Dedifferentiated amniotic fluid mesenchymal stem cell (primary cell): Measurements from ENCODE around the gene EPS8L1.
"Not testable (repeated sequence)": the region's sequence is repeated elsewhere in the genome, so short reads cannot be mapped to it uniquely, and the experiment has no call there.

Experiments used
- DNase-seq: peaks from one replicate; pipeline ENCODE4 v3.0.0-alpha.2; 2016; ENCODE audit errors: extremely low spot score

Gene EPS8L1

DNA sequence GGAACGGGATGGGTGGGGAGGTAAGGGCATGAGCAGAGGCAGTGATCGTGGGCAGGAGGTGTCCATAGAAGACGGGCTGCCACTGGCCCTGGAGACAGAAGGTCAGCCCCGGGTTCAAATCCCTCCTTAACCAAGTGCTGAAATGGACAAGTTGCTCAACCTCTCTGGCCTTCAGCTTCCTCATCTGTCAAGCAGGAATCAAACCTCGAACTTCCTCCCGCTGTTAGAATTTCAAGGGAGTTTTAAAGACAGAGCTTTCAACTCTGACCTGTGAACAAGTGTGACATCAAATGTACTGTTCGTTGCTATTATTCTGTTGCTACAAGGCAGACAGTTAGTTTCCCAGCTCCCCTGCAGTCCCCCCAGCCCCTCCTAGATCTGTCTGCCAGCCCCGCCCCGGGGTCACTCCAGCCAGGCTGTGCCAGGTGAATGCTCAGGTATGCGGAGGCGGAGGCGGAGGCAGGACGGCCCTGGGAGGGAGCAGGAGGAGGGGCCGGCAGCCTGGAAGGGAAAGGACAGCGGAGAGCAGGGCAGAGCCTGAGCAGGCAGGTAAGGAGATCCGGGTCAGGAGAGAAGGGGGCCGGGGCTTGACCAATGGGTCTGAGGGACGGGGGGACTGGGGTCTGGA lies at the start of gene EPS8L1:
EPS8L1 (plus strand) TSS at position 499 of the 628 bp plus-strand sequence. CDS start 576 bp downstream, outside the sequence.
- no peak for DNase-seq

DNA sequence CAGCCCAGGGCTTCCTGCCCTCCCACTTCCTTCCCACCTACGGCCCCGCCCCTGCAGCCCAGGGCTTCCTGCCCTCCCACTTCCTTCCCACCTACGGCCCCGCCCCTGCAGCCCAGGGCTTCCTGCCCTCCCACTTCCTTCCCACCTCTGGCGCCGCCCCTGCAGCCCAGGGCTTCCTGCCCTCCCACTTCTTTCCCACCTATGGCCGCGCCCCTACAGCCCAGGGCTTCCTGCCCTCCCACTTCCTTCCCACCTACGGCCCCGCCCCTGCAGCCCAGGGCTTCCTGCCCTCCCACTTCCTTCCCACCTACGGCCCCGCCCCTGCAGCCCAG lies 48.6 kb upstream of the EPS8L1 start:
- DNase-seq = not testable (repeated sequence)

DNA sequence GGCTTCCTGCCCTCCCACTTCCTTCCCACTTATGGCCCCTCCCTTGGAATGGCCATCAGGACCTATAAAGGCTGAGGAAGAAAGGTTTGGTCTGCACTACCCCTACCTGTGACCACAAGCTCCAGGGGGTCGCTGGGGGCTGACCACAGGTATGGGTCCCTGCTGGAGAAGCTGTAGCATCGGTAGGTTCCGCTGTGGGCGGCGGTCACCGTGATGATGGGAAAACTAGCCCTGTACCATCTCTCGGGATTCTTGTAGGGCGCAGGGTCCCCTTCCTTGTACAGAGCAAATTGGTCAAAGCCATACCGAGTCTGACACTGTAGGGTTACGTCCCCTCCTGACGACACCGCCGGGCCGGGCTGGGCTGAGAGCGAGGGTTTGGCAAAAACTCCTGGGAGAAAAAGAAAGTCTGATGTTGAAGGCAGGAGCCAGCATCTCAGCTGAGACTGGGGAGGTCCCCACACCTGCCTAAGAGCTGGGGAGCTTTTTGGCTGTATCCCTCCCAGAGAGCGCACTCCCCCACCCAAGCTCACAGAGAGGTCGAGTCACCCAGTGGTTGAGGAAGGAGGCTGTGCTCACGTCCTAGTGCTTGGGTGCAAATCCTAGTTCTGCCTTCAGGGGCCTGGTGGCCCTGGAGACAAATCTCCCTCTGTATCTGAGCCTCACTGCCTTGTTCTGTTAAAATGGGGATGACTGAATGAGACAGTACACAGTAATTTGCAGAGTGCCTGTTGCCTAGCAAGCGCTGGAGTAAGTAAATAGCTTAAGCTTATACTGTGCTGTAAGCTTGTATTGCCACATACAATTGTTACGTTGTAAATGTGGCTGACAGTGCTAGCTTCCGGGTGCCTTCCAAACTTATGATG lies 48.0 kb upstream of the EPS8L1 start:
- no peak for DNase-seq

- no peak for DNase-seq
Measured at GRCh38 chr19:55028757-55029156, 46.9 kb upstream of the EPS8L1 start.

DNA sequence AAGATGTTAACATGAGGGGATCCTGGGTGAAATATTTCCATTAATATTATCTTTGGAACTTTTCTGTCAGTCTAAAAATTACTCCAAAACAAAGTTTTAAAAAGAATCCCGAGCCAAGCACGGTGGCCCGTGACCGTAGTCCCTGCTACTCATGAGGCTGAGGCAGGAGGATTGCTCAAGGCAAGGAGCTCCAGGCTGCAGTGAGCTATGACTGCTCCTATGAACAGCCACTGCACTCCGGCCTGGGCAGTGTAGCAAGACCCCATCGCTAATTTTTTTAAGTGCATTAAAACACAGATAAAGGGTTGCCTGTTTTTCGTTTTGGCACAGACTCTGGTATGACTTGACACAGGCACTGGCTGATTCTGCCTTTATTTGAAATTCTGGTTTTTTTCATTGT lies 44.5 kb upstream of the EPS8L1 start:
- no peak for DNase-seq

- no peak for DNase-seq
Measured at GRCh38 chr19:55032170-55032800, 43.4 kb upstream of the EPS8L1 start.

DNA sequence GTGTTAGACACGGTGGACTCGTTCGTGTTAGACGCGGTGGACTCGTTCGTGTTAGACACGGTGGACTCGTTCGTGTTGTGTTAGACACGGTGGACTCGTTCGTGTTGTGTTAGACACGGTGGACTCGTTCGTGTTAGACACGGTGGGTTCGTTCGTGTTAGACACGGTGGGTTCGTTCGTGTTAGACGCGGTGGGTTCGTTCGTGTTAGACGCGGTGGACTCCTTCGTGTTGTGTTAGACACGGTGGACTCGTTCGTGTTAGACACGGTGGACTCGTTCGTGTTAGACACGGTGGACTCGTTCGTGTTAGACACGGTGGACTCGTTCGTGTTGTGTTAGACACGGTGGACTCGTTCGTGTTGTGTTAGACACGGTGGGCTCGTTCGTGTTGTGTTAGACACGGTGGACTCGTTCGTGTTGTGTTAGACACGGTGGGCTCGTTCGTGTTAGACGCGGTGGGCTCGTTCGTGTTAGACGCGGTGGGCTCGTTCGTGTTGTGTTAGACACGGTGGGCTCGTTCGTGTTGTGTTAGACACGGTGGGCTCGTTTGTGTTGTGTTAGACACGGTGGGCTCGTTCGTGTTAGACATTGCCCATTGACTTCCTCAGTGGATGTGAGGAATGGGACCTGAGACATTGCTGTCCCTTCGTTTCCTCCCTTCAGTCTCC lies 42.6 kb upstream of the EPS8L1 start:
- not testable (repeated sequence) for DNase-seq

DNA sequence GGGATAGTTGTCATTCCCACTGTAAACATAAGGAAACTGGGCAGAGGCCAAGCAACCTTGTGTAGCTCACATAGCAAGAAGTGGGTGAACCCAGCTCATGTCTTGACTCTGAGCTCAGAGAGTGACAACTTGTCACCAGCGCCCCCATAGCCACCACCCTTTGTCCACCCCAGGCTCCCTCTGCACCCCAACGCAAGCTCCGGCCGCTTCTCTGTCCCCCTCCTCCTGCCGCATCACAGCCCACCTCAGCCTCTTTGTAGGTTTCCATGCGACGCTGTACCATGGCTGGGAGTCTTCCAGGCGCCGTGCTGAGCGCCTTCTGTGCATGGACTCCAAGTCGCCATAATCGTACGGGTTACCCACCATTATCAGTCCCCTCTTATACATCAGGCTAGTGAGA lies 40.9 kb upstream of the EPS8L1 start:
- no peak for DNase-seq

DNA sequence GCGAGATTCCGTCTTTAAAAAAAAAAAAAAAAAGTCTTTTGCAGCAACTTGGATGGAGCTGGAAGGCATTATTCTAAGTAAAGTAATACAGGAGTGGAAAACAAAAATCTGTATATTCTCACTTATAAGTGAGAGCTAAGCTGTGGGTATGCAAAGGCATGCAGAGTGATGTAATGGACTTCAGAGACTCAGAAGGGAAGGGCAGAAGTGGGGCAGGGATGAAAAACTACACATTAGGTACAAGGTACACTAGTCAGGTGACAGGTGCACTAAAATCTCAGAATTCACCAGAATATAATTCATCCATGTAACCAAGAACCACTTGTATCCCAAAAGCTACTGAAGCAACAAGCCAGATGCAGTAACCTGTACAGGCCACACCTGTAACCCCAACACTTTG lies 39.6 kb upstream of the EPS8L1 start:
- no peak for DNase-seq

GRCh38 chr19:55037603-55038002 lies 38.1 kb upstream of the EPS8L1 start:
- DNase-seq = not testable (repeated sequence)

DNA sequence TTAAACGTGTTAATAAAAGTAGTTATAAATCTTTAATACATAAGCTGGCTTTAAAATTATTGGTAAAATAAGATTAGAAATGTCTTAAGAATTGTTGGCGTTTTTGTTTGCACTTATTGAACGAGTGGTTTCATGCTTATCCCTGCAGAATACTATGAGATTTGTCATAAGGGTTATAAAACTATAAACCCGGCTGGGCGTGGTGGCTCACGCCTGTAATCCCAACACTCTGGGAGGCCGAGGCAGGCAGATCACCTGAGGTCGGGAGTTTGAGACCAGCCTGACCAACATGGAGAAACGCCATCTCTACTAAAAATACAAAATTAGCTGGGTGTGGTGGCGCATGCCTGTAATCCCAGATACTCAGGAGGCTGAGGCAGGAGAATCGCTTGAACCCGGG lies 35.0 kb upstream of the EPS8L1 start:
- not testable (repeated sequence) for DNase-seq

- no peak for DNase-seq
Measured at GRCh38 chr19:55041244-55041626, 34.4 kb upstream of the EPS8L1 start.

DNA sequence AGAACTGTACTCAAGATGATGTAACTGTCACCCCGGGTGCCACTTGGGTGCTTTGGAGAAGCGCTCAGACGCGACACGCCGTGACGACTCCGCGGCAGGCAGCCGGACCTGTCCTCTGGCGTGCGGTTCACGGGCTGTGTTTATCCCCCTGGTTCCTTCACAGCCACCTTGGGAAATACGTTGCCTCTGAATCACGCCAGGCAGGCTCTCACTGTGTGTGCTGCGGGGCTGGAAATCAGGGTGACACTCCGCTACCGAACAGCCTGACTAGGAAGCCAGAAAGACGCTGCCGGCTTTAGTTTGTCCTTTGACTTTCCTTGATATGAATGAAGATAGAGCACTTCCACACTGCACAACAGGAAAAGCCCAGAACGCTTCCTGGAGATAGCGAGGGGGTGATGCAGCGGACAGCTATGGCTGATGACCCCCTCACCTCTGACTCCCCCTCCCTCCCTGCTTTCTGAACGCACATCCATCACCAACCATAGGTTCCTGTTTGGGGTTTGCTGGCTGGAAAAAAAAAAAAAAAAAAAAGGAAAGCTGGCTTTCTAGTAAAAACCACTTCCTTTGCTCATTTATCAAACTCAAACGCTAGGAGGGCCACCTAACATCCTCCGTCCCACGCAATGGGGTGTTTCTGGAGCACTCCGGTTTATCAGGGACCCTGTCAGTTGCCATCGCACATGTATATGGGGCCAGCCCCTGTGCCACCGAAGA lies 33.9 kb upstream of the EPS8L1 start:
- no peak for DNase-seq

DNA sequence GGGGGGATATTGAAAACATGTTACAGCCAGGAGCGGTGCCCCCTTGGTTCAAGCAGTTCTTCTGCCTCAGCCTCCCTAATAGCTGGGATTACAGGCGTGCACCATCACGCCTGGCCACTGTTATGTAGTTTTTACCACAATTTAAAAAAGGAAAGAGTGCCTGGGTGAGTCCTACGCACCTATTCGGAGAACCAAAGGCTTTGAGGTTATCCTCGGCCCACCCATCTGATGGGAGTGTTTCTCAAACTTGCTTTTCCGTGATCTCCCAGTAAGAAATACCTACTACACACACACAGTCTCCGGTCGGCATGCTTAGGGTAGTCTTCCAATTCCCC lies 33.4 kb upstream of the EPS8L1 start:
- DNase-seq = no peak

DNA sequence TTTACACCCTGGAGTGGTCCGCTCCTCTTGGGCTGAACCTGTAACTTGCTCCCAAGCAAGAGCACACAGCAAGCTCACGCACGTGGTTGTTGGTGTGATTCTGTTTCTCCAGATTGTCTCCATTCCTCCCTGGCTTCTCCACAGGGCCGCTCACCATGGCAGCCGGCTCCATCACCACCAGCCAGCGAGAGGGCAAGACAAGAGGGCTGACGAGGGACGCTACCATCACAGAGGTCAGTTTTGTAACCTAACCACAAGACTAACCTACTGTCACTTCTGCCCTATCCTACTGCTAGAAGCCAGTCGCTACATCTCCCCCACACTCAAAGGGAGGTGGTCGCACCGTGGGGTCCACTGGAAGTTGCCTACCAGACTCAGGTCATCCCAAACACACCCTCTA lies 33.0 kb upstream of the EPS8L1 start:
- no peak for DNase-seq

DNA sequence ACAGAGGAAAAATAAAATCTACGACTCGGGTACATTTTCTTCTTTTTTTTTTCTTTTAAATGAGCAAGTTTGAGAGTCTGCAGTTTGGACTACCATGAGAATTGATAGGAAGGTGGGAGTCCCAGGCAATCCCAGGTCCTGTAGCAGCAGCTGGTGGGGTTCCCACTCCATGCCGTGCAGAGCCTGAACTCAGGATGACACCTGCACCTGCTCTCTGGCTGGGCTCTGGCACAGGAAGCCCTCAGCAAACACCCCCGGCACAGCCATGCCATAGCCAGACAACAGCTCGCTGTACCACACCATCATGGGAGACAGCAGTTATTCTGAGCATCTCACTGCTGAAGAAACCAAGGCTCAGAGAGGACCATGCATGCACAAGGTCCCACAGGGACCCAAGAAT lies 31.4 kb upstream of the EPS8L1 start:
- DNase-seq = no peak

DNA sequence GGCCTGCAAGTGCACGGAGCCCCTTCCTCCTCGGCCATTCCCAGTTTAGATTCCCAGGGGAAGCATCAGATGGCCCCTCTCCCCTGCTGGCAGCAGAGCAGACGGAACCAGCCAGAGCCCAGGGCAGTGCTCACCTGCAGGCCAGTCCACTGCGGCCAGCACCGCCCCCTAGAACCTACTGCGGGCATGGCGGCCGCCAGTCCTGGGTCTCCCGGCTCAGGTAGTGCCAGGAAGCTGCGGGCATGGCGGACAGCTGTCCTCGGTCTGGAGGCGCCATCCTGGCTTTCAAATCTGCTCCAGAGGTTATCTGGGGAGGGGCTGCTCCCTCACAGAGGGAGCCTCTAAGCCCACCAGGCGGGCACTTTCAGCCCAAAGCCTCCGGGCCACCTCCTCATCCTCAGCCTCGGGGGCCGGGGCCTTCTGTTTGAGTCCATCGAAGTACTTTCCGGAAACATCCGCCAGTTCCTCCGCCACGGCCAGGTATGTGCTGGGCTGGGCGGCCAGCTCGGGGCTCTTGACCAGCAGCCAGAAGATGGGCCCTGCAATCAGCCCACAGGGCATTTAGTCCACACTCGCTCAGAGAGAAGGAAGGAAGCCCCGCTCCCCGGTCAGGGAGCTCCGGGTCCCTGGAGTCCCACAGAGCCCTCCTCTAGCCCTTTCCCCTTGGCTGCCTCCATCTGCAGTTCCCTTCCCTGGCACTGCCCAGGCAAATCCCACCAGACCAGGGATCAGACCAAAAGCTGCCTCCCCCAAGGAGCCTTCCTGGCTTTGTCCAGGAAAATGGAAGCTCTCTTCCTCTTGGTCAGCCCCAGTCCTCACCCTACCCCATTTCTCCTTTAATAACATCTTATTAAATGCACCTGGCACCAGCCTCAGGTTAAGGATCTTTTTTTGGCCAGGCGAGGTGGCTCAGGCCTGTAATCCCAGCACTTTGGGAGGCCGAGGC lies 30.6 kb upstream of the EPS8L1 start:
- no peak for DNase-seq

DNA sequence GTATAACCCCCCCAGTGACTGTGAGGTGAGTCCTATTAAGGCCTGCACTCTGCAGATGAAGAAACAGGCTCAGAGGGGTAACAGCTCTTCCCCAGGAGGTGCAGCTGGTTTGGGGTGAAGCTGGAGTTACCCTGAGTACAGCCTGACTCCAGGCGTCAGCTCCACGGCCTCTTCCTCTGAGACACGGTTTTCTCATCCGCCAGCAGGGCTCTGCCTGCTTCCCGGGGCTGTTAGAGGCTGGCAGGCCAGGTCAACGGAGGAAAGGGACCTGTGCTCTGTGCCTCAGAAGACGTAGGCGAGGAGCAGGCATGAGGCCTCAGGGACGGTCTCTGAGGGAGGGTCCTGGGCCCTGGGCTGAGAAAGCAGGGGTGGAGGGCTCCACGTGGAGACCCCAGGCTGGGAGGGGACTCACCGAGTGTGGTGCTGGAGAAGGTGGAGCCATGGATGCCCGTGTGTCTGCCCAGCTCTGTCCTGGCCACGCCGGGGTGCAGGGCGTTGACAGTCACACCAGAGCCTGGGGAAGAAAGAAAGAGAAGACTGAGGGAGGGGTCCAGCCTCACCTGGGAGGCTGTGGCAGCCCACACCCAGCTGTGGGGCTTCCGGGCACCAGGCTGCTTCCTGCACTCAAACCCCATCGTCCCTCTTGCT lies 28.6 kb upstream of the EPS8L1 start:
- no peak for DNase-seq

DNA sequence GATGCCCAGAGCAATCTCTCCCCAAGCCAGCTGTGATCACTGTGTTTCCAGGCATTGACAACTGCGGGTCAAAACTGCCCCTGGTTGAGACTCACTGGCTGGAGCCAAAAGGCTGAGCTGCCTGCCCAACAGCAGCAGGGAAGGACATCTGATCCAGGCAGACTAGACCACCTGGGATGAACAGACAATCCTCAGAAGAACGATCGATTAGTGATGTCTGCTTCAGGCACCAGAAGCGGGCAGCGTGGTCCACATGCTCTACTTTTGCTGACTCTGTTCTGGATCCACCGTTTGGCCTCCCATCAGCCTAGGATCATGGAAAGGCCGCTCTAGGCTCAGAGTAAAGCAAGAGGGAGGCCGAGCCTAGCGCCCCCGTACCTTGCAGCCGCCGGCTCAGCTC lies 27.7 kb upstream of the EPS8L1 start:
- DNase-seq = no peak

GRCh38 chr19:55048446-55048845 lies 27.2 kb upstream of the EPS8L1 start:
- DNase-seq = no peak
